Left renal pelvis (tissue), 4 donors: Measurements from ENCODE around the gene MSI2. TPM values are rescaled to one million over a fixed set of nuclear protein-coding genes. Genes with fewer than 3 reads are reported as not detected.

ENCODE experiments used
- DNase-seq, 4 donors: peaks; one replicate each; pipeline ENCODE4 v3.0.0-alpha.2; 2013; ENCODE audit warnings: low read depth in 4 of 4, low spot score in 3 of 4
- polyA plus RNA-seq, 4 donors: library from polyadenylated mRNA; unstranded; fragments of 120-200 nt; gene quantifications; one replicate each; pipeline ENCODE4 v1.2.1, GENCODE V29; 2013; ENCODE audit not compliant: insufficient read length in 4 of 4

Gene MSI2
- polyA plus RNA-seq, 4 donors: 46.8 to 107 (median 97.2) TPM

- DNase-seq: no peak
Measured at GRCh38 chr17:57639381-57639780, 383.1 kb downstream of the MSI2 start.

- no peak for DNase-seq
Measured at GRCh38 chr17:57640079-57640478, 383.8 kb downstream of the MSI2 start.

- DNase-seq: no peak
Measured at GRCh38 chr17:57641761-57642160, 385.4 kb downstream of the MSI2 start.

GRCh38 chr17:57643062-57643461, 386.7 kb downstream of the MSI2 start:
- DNase-seq: no peak

- DNase-seq: no peak
Measured at GRCh38 chr17:57644326-57644725, 388.0 kb downstream of the MSI2 start.

GRCh38 chr17:57645950-57646665, 389.8 kb downstream of the MSI2 start:
- DNase-seq: no peak

GRCh38 chr17:57648720-57649119, 392.4 kb downstream of the MSI2 start:
- no peak for DNase-seq

GRCh38 chr17:57649191-57649590, 392.9 kb downstream of the MSI2 start:
- no peak for DNase-seq

- no peak for DNase-seq
Measured at GRCh38 chr17:57649731-57650484, 393.6 kb downstream of the MSI2 start.

- no peak for DNase-seq
Measured at GRCh38 chr17:57650548-57650947, 394.2 kb downstream of the MSI2 start.

GRCh38 chr17:57651451-57651850, 395.1 kb downstream of the MSI2 start:
- no peak for DNase-seq

GRCh38 chr17:57651996-57652395, 395.7 kb downstream of the MSI2 start:
- DNase-seq: no peak

GRCh38 chr17:57652811-57653210, 396.5 kb downstream of the MSI2 start:
- DNase-seq: no peak

- no peak for DNase-seq
Measured at GRCh38 chr17:57653279-57653678, 397.0 kb downstream of the MSI2 start.

- no peak for DNase-seq
Measured at GRCh38 chr17:57654040-57654775, 397.9 kb downstream of the MSI2 start.

- no peak for DNase-seq
Measured at GRCh38 chr17:57655553-57655952, 399.2 kb downstream of the MSI2 start.

- DNase-seq: no peak
Measured at GRCh38 chr17:57657211-57657610, 400.9 kb downstream of the MSI2 start.

GRCh38 chr17:57662041-57662440, 405.7 kb downstream of the MSI2 start:
- DNase-seq: no peak

GRCh38 chr17:57662644-57663308, 406.5 kb downstream of the MSI2 start:
- DNase-seq: peak; percentile 81 to 83 (median 82)

- DNase-seq: no peak
Measured at GRCh38 chr17:57663326-57664070, 407.2 kb downstream of the MSI2 start.
